ENCODE results near the gene HPSE2. TPM values are rescaled to one million over a fixed set of nuclear protein-coding genes. Genes with fewer than 3 reads are reported as not detected.

The HPSE2 gene
- total RNA-seq, 2 experiments from 2014 or later, result not detected

GRCh38 chr10:98943681-98944080 is 292.0 kb downstream of the HPSE2 start:
- POLR2A ChIA-PET, result no interaction called here
- Mint-ChIP-seq H3K36me3 (ENCODE audit: low read depth) (no peaks in the 10 kb centered on the region), H3K9me3 (ENCODE audit: insufficient read depth) (no peaks in the 10 kb centered on the region), H3K4me3 (no peak overlapping the region), H3K27ac (no peak overlapping the region), H3K27me3 (ENCODE audit: low read depth) (no peaks in the 10 kb centered on the region), H3K4me1 (ENCODE audit: low read depth) (no peaks in the 10 kb centered on the region)
- DNase-seq (no peak), ATAC-seq (no peak)
- CTCF ChIA-PET, result no interaction called here

DNA sequence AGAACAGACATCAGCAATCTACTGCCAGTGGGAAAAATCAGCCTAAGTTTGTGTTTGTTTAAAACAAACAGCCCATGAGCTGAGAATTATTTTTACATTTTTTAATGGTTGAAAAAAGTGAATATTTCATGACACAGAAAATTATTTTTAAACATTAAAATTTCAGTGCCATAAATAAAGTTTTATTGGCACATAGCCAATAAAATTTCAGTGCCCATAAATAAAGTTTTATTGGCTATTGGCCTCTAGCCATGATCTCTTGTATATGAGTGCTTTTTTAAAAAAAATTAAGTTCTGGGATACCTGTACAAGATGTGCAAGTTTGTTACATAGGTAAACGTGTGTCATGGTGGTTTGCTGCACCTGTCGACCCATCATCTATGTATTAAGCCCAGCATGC is 305.9 kb downstream of the HPSE2 start:
- H3K9me3 Mint-ChIP-seq (ENCODE audit: insufficient read depth), result peaks cover 17% of the 10 kb centered on the region
- CTCF ChIA-PET, result no interaction called here
- no peak overlapping the region for H3K27ac Mint-ChIP-seq
- no peaks in the 10 kb centered on the region for H3K4me1 Mint-ChIP-seq (ENCODE audit: low read depth)
- no peaks in the 10 kb centered on the region for H3K27me3 Mint-ChIP-seq (ENCODE audit: low read depth)
- H3K4me3 Mint-ChIP-seq, result no peak overlapping the region
- no peaks in the 10 kb centered on the region for H3K36me3 Mint-ChIP-seq (ENCODE audit: low read depth)
- ATAC-seq (no peak), DNase-seq (no peak)
- POLR2A ChIA-PET, result no interaction called here

DNA sequence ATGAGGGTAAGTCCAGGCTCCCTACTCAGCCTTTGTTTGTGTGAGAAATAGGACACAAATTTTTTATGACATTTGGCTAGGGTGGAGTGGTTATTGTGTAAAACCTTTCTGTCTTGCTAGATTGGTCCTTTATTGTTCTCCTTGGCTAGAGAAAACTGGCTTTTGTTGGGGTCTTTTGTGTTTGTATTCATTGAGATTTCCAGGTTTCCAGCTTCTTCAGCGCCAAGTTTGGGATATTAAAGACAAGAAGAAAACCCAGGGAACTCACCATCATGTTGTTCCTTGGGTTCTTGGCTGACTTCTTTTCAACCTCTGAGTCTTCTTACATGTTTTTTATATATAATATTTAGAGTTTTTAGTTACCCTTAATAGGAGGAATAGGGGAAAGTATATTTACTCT is 310.0 kb downstream of the HPSE2 start:
- Mint-ChIP-seq H3K9me3 (ENCODE audit: insufficient read depth) (no peaks in the 10 kb centered on the region), H3K27ac (no peak overlapping the region), H3K4me3 (no peak overlapping the region), H3K4me1 (ENCODE audit: low read depth) (no peaks in the 10 kb centered on the region), H3K36me3 (ENCODE audit: low read depth) (no peaks in the 10 kb centered on the region), H3K27me3 (ENCODE audit: low read depth) (no peaks in the 10 kb centered on the region)
- ChIA-PET POLR2A (no interaction called here), CTCF (no interaction called here)
- ATAC-seq, result no peak
- DNase-seq, result no peak

- H3K36me3 Mint-ChIP-seq (ENCODE audit: low read depth), result no peaks in the 10 kb centered on the region
- no peaks in the 10 kb centered on the region for H3K9me3 Mint-ChIP-seq (ENCODE audit: insufficient read depth)
- no peaks in the 10 kb centered on the region for H3K4me1 Mint-ChIP-seq (ENCODE audit: low read depth)
- no peak overlapping the region for H3K27ac Mint-ChIP-seq
- H3K27me3 Mint-ChIP-seq (ENCODE audit: low read depth), result no peaks in the 10 kb centered on the region
- DNase-seq, result no peak
- POLR2A ChIA-PET, result no interaction called here
- CTCF ChIA-PET, result no interaction called here
- no peak overlapping the region for H3K4me3 Mint-ChIP-seq
- no peak for ATAC-seq
Observed at GRCh38 chr10:98924526-98924925, 311.1 kb downstream of the HPSE2 start.

GRCh38 chr10:98921316-98921715 is 314.3 kb downstream of the HPSE2 start:
- ChIA-PET POLR2A (no interaction called here), CTCF (no interaction called here)
- Mint-ChIP-seq H3K9me3 (ENCODE audit: insufficient read depth) (no peaks in the 10 kb centered on the region), H3K4me3 (no peak overlapping the region), H3K36me3 (ENCODE audit: low read depth) (no peaks in the 10 kb centered on the region), H3K27ac (no peak overlapping the region), H3K4me1 (ENCODE audit: low read depth) (no peaks in the 10 kb centered on the region), H3K27me3 (ENCODE audit: low read depth) (no peaks in the 10 kb centered on the region)
- no peak for ATAC-seq
- DNase-seq, result no peak

DNA sequence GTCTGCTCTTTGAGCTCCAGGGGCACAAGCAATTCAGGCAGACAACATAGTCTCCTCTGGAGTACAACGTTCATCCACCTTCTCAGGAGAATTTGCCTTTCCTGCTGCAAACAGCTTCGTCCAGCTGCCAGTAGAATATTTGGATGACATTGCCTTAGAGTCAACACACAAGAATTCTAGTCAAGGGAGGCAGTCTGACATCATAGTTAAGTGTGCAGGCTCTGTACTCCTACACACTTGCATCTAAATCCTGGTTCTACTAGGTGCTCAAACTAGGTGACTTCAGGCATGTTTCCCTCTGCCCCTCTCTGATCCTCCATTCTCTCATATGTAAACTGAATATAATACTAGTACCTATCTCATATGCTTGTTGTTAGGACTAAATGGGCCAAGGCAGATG is 314.8 kb downstream of the HPSE2 start:
- Mint-ChIP-seq H3K4me1 (ENCODE audit: low read depth) (no peaks in the 10 kb centered on the region), H3K27me3 (ENCODE audit: low read depth) (no peaks in the 10 kb centered on the region), H3K36me3 (ENCODE audit: low read depth) (no peaks in the 10 kb centered on the region), H3K9me3 (ENCODE audit: insufficient read depth) (no peaks in the 10 kb centered on the region), H3K4me3 (no peak overlapping the region), H3K27ac (no peak overlapping the region)
- ATAC-seq, result no peak
- DNase-seq, result no peak
- ChIA-PET POLR2A (no interaction called here), CTCF (no interaction called here)

GRCh38 chr10:98920360-98920759 is 315.3 kb downstream of the HPSE2 start:
- POLR2A ChIA-PET, result no interaction called here
- no peaks in the 10 kb centered on the region for H3K36me3 Mint-ChIP-seq (ENCODE audit: low read depth)
- H3K9me3 Mint-ChIP-seq (ENCODE audit: insufficient read depth), result no peaks in the 10 kb centered on the region
- H3K27me3 Mint-ChIP-seq (ENCODE audit: low read depth), result no peaks in the 10 kb centered on the region
- CTCF ChIA-PET, result no interaction called here
- H3K4me1 Mint-ChIP-seq (ENCODE audit: low read depth), result no peaks in the 10 kb centered on the region
- no peak for DNase-seq
- ATAC-seq, result no peak
- no peak overlapping the region for H3K4me3 Mint-ChIP-seq
- no peak overlapping the region for H3K27ac Mint-ChIP-seq

DNA sequence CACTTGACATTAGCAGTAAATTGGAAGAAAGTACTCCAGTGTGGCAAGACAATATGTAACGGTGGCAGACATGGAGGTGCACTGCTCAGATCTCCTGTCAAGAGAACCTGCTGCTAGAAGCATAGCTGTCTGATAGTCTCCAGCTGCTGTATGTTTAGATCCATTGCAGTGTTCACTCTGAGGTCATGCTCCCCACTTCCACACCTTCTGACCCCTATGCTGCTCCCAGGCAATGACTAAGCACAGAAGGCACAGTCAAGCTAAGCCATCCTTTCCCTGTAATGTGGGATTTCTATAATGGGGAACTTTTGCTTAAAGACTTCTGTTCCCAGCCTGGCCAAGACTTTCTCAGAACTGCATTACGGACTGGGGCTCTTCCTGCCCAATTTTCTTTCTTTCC is 315.8 kb downstream of the HPSE2 start:
- no peaks in the 10 kb centered on the region for H3K9me3 Mint-ChIP-seq (ENCODE audit: insufficient read depth)
- no peak overlapping the region for H3K27ac Mint-ChIP-seq
- H3K27me3 Mint-ChIP-seq (ENCODE audit: low read depth), result no peaks in the 10 kb centered on the region
- H3K4me1 Mint-ChIP-seq (ENCODE audit: low read depth), result no peaks in the 10 kb centered on the region
- ChIA-PET POLR2A (no interaction called here), CTCF (no interaction called here)
- no peaks in the 10 kb centered on the region for H3K36me3 Mint-ChIP-seq (ENCODE audit: low read depth)
- DNase-seq (no peak), ATAC-seq (no peak)
- no peak overlapping the region for H3K4me3 Mint-ChIP-seq

GRCh38 chr10:98917828-98918227 is 317.8 kb downstream of the HPSE2 start:
- Mint-ChIP-seq H3K9me3 (ENCODE audit: insufficient read depth) (no peaks in the 10 kb centered on the region), H3K27ac (no peak overlapping the region), H3K27me3 (ENCODE audit: low read depth) (no peaks in the 10 kb centered on the region), H3K36me3 (ENCODE audit: low read depth) (no peaks in the 10 kb centered on the region), H3K4me1 (ENCODE audit: low read depth) (no peaks in the 10 kb centered on the region), H3K4me3 (no peak overlapping the region)
- ChIA-PET CTCF (no interaction called here), POLR2A (no interaction called here)
- ATAC-seq, result no peak
- DNase-seq, result no peak

- H3K36me3 Mint-ChIP-seq (ENCODE audit: low read depth), result no peaks in the 10 kb centered on the region
- DNase-seq, result no peak
- ATAC-seq, result no peak
- no peaks in the 10 kb centered on the region for H3K27me3 Mint-ChIP-seq (ENCODE audit: low read depth)
- H3K27ac Mint-ChIP-seq, result no peak overlapping the region
- ChIA-PET CTCF (no interaction called here), POLR2A (no interaction called here)
- no peaks in the 10 kb centered on the region for H3K4me1 Mint-ChIP-seq (ENCODE audit: low read depth)
- no peaks in the 10 kb centered on the region for H3K9me3 Mint-ChIP-seq (ENCODE audit: insufficient read depth)
- no peak overlapping the region for H3K4me3 Mint-ChIP-seq
Observed at GRCh38 chr10:98916526-98917125, 319.0 kb downstream of the HPSE2 start.

DNA sequence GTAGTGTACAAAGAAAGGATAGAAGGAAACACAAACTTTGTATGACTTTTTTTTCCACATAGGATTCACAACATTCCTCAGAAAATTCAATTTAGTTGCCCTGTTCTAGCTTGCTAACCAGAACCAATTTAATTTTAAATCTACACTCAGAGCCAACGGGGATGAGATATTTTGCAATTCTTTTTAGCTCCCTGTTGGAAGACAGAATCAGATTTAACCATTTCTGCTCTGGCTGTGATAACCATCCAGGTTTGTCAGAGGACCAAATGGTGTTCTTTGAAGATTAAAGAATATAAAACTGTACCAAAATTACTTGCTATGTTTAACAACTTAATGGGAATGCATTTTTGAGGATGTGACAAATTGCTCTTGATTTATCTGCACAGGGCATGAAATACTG is 319.7 kb downstream of the HPSE2 start:
- Mint-ChIP-seq H3K4me1 (ENCODE audit: low read depth) (no peaks in the 10 kb centered on the region), H3K27ac (no peak overlapping the region), H3K27me3 (ENCODE audit: low read depth) (no peaks in the 10 kb centered on the region), H3K4me3 (no peak overlapping the region), H3K9me3 (ENCODE audit: insufficient read depth) (no peaks in the 10 kb centered on the region), H3K36me3 (ENCODE audit: low read depth) (no peaks in the 10 kb centered on the region)
- DNase-seq, result no peak
- ChIA-PET POLR2A (no interaction called here), CTCF (no interaction called here)
- no peak for ATAC-seq

DNA sequence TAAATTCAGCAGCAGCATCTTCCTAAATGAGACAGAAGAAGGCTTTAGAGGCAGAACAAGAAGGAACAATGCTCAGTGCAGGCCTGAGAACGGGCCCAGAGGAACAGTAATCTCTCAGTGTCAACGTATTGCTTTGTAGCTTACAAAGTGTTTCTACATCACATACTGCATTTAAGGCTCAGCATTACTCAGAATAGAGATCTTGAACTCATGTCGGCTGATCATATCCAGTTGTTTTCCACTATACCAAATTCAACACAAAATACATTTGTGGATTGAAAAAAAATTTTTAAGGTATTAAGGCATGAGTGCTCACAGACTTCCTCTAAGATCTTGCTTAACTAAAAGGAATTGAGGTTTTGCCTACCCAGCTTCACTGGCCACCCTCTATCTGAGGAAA is 325.1 kb downstream of the HPSE2 start:
- Mint-ChIP-seq H3K9me3 (ENCODE audit: insufficient read depth) (no peaks in the 10 kb centered on the region), H3K27ac (no peak overlapping the region), H3K27me3 (ENCODE audit: low read depth) (no peaks in the 10 kb centered on the region), H3K4me1 (ENCODE audit: low read depth) (no peaks in the 10 kb centered on the region), H3K36me3 (ENCODE audit: low read depth) (no peaks in the 10 kb centered on the region), H3K4me3 (no peak overlapping the region)
- DNase-seq (no peak), ATAC-seq (no peak)
- ChIA-PET CTCF (no interaction called here), POLR2A (no interaction called here)

DNA sequence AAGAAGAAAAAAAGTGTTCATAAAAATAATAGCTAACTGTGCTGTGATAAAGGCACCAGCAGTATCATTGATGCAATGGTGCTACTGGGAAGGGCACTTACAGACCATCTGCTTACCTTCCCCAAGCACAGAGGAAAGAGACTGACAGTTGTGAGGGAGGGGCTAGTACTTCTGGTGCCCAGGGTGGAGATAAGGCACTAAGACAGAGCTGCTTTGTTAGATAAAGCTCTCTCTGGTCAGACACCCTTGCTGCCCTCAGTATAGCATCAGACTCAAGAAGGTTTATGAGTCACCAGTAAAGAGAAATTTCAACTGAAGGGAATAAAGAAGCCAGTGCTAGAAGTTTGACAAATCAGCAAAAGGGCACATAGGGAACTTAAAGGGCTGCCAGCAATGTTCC is 325.6 kb downstream of the HPSE2 start:
- DNase-seq (no peak), ATAC-seq (no peak)
- CTCF ChIA-PET, result no interaction called here
- no peaks in the 10 kb centered on the region for H3K9me3 Mint-ChIP-seq (ENCODE audit: insufficient read depth)
- H3K27me3 Mint-ChIP-seq (ENCODE audit: low read depth), result no peaks in the 10 kb centered on the region
- H3K4me3 Mint-ChIP-seq, result no peak overlapping the region
- H3K36me3 Mint-ChIP-seq (ENCODE audit: low read depth), result no peaks in the 10 kb centered on the region
- H3K4me1 Mint-ChIP-seq (ENCODE audit: low read depth), result no peaks in the 10 kb centered on the region
- POLR2A ChIA-PET, result no interaction called here
- H3K27ac Mint-ChIP-seq, result no peak overlapping the region

Measured in activated CD8-positive, alpha-beta T cell treated with anti-CD3 and anti-CD28 coated beads, Interleukin-2, amount 10 ng/mL, durations not matched to agents 7 days and 5 days (primary cell).